Heart left ventricle (tissue), 13 donors: ENCODE results near the gene FAHD1.

Source experiments
- POLR2A ChIP-seq, 2 donors: fragments of 450-650 bp; IDR thresholded peaks; one replicate each; pipeline ENCODE4 v1.6.1; 2017; ENCODE audit warnings: antibody characterized with exemption in 2 of 2, mild to moderate bottlenecking in 2 of 2, moderate library complexity in 2 of 2
- TF ChIP-seq, protein P1 (sequence below), 12 donors: fragments of 200-600 bp; sonication (generic) in 4 of 12; IDR thresholded peaks; one replicate each; pipeline versions ENCODE4 v1.5.0 to v1.8.0; 2018 to 2022; ENCODE audit warnings: antibody characterized with exemption in 12 of 12, mild to moderate bottlenecking in 5 of 12
- donor health status: ischemic (EF 13 %, LVEDD 7.1; RV severe dilation, severe dysfunction).
- donor health status: DM: no; HTN: yes; CAD: no.
- donor health status: DM: no; HTN: no; CAD: no.
- donor health status: ischemic (EF 25% LVEDD 6.9; RV normal size, moderate dysfunction).
- donor health status: ischemic (EF 25% LVEDD 5.7; RV mildly dilated, moderate dysfunction).
- donor health status: ischemic (EF 35%, LVEDD 5.7; RV mildly dilated, moderate dysfunction).
- donor health status: nonischemic (EF 11% LVEDD 7.7; RV severe dilation, severe dysfunction).
- donor health status: DM: yes; HTN: yes; CAD: no.
- donor health status: PGD.
- donor health status: ischemic (EF 29% LVEDD 5.4; RV normal size, mild dysfunction).
- donor health status: nonischemic (EF 23%, LVEDD 6.1; RV moderate dilation, normal function).

DNA sequence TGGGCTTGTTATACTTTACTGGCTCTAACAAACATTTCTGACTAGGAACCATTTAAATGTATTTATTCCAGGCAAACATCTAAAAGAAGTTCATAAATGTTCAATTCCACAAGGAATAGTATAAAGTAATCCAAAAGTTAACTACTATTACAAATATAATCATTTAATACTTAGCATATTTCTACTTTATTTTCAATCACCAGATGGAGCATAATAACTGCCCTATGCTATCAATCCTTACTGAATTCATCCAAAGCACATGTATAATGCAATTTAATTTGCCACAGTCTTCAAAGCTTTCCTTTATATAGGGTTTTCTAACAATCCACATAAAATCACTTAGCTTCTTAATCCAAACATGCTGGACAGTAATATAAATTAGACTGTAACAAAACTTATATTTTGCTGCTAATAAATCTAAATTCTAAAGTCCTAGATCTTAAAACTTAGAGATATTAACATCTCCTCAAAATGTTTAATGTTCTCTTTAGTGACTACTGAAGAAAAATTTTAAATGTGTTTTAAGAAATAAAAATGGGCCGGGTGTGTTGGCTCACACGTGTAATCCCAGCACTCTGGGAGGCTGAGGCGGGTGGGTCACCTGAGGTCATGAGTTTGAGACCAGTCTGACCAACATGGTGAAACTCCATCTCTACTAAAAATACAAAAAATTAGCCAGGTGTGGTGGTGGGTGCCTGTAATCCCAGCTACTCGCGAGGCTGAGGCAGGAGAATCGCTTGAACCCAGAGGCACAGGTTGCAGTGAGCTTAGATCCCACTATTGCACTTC, 39.1 kb downstream of the FAHD1 start:
- TF ChIP-seq, protein P1, sequence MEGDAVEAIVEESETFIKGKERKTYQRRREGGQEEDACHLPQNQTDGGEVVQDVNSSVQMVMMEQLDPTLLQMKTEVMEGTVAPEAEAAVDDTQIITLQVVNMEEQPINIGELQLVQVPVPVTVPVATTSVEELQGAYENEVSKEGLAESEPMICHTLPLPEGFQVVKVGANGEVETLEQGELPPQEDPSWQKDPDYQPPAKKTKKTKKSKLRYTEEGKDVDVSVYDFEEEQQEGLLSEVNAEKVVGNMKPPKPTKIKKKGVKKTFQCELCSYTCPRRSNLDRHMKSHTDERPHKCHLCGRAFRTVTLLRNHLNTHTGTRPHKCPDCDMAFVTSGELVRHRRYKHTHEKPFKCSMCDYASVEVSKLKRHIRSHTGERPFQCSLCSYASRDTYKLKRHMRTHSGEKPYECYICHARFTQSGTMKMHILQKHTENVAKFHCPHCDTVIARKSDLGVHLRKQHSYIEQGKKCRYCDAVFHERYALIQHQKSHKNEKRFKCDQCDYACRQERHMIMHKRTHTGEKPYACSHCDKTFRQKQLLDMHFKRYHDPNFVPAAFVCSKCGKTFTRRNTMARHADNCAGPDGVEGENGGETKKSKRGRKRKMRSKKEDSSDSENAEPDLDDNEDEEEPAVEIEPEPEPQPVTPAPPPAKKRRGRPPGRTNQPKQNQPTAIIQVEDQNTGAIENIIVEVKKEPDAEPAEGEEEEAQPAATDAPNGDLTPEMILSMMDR (IDR thresholded peaks at IDR 0.05), result no peak
- TF ChIP-seq POLR2A (IDR thresholded peaks at IDR 0.05), result no peak
